RPMI7951 (cell line): Measurements from ENCODE around the gene CHST10. TPM values are rescaled to one million over a fixed set of nuclear protein-coding genes. Genes with fewer than 3 reads are reported as not detected.

Source experiments
- DNase-seq: peaks from one replicate; pipeline ENCODE4 v3.0.0-alpha.2; 2012; ENCODE audit warnings: low read depth
- total RNA-seq: library from RNA; depleted of rRNA; stranded (reverse); fragments of >200 nt; shearing (Covaris generic); gene quantifications from 2 replicates; pipeline ENCODE4 v1.2.3, GENCODE V29; 2014; rRNA removed

CHST10 gene, protein sequence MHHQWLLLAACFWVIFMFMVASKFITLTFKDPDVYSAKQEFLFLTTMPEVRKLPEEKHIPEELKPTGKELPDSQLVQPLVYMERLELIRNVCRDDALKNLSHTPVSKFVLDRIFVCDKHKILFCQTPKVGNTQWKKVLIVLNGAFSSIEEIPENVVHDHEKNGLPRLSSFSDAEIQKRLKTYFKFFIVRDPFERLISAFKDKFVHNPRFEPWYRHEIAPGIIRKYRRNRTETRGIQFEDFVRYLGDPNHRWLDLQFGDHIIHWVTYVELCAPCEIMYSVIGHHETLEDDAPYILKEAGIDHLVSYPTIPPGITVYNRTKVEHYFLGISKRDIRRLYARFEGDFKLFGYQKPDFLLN
- 16.4 and 24.0 TPM in 2 replicates for total RNA-seq

DNA sequence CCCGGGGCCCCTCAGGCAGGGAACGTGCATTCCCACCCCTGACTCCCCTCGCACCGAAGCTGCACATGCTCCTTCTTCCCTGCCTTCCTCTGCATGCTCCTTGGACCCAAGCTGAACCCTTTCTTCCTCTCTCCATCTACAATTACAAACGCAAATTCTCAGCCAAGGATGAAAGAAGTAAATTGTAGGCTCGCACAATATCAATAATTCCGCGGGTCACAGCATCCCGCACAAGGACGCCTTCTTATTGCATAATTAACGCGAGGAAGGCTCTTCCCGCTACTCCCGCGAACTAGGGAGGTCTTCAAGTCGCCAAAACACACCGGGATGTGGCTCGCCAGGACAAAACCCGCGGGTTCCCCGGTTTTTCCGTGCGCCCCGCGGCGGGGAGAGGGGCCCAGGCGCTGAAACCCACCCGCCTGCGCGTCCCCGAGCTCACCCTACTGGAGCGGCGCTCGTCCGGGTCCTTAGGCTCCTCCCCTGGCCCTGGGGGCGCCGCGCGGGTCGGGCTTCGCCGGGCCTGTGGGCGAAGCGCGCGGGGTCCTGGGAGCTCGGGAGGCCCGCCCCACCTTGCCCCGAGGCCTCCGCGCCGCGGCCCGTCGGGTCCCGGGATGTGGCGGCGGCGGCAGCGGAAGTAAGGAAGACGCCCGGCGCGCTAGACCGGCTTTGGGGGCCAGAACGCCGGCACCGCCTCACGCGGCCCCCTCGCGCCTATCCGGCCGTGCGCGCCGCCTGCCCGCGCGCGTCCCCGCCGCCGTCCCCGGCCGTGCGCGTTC, at the start of gene CHST10:
TSS of gene CHST10 (minus strand) at position 734 of the 776 bp plus-strand sequence. CDS start 10,993 bp downstream, outside the sequence.
- peak; percentile 71 for DNase-seq

DNA sequence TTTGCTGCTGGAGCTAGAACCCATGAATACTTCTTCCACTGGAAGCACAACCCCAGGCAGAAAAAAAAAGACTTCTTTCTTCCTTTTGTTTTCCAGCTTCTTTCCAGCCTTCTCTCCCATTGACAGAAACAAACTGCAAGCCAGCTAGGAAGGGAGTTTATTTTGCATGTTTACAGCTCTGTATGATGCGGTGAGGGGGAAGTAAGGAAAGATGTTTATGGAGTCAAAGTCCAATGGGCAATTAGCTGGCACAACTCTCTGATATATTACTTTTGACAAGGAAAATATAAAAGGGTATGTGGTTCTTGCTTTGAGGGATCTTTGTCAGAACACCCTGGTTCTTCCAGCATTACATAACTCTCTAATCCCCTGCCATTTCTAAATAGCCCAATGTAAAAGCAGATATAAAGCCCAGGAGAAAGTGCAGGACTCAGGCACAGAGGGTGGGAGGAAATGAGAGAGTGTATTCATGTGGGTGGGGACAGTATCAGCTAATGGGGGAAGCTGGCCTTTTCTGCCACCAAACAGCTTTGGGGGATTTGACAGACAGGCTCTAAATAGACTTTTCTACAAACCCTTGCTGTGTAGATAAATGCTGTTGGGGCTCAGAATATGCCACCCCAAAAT, 43.5 kb upstream of the CHST10 start:
- DNase-seq = no peak

DNA sequence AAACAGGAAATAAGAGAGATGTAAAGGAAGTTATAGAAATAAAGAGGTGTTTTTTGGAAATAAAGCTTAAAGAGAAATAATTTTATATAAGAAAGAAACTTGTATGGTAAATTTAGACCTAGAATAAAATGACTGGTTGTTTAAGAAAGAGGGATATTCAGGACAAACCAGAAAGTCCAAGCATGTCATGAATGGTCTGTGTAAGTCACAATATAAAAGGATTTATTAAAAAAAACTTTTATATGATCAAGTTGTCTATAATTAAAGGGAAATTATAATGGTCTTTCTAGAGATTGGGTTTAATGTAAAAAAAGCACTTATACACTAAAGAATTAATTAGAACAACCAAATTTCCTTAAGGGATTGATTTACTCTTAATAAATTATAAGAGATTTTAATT, 38.9 kb upstream of the CHST10 start:
- peak; percentile 21 for DNase-seq

DNA sequence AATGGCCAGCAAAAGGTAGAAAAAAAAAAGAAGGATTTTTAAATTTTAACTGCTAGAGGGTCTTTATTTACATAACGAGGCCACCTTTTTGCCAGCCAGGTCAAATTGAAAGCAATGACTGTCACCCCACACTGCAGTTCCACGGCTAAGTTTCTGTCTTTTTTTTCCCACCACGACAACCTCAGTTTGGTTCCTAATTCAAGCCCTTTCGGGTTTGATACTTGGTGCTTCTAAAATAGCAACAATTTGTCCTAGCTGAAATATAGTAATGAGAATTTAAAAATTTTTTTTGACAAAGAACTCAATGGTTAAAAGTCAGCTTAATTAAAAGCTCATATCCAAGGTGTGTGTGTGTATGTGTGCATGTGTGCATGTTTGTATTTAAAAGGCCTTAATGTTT, 36.4 kb upstream of the CHST10 start:
- DNase-seq = no peak

DNA sequence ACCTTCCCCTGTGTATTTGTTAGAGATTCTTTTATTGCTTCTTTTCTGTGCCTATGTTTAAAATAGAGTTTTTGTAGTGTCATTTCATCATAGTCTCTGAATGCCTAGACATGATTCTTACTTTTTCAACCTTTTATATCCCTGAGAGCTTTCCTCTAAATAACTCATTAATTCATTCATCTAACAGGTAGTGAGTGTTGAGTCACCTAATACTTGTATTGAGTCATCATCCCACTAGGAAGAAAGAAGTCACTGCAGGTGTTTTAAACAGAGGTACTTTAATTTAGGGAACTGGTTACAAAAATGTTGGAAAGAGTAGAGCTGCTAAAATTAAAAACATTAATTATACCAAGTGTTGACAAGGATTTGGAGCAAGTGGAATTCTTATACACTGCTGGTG, 34.3 kb upstream of the CHST10 start:
- DNase-seq = no peak

DNA sequence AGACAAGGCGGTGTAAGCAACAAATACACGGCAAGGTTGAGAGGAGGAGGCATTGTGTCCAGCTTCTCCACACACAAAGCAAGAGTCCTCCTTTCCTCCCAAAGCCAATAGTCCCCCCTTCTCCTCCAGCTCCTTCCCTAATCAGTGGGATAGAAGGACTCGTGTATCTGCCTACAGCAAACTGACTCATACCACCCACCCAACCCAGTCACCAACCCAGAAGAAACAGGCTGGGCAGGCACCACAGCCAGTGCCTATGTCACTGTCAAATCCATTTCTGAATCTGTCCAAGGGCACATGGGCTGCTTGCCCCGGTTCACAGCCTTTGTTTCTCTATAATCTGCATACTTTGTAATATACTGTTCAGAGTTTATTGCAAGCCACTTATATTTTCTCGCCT, 33.6 kb upstream of the CHST10 start:
- DNase-seq = no peak

DNA sequence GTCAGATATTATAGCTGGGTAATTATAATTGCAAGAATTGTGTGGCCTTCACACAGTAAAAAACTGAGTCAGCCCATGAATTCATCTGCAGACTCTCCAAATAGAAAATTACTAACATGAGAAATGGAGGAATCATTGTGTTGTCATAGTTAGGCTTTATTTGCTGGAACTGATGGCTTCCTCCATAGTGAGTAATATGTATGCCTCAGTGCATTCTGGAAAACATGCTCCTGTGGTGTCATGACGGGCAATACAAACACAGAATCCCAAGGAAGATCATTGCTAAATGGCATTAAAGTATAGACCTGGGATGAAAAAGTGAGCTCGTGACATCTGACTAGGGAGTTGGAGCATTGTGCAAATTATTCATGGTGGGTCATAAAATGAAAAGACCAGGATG, 29.2 kb upstream of the CHST10 start:
- DNase-seq = no peak

DNA sequence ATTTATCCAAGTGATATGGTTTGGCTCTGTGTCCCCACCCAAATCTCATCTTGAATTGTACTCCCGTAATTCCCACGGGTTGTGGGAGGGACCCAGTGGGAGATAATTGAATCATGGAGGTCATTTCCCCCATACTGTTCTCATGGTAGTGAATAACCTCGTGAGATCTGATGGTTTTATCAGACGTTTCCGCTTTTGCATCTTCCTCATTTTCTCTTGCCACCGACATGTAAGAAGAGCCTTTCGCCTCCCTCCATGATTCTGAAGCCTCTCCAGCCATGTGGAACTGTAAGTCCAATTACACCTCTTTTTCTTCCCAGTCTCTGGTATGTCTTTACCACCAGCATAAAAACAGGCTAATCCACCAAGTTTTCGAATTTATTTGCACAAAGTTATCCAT, 20.3 kb upstream of the CHST10 start:
- DNase-seq = no peak

DNA sequence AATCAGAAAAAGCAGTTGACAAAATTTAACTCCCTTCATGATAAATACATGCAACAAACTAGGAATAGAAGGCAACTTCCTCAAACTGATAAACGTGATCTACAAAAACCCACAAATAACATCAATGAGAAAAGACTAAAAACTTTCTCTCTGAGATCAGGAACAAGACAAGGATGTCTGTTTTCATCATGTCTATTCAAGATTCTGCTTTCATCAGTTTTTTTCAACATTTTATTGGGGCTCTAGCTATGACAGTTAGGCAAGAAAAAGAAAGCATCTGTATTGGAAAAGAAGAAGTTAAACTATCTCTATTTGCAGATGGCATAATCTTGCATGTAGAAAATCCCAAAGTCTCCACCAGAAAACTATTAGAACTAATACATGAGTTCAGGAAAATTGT, 12.3 kb upstream of the CHST10 start:
- DNase-seq = no peak

DNA sequence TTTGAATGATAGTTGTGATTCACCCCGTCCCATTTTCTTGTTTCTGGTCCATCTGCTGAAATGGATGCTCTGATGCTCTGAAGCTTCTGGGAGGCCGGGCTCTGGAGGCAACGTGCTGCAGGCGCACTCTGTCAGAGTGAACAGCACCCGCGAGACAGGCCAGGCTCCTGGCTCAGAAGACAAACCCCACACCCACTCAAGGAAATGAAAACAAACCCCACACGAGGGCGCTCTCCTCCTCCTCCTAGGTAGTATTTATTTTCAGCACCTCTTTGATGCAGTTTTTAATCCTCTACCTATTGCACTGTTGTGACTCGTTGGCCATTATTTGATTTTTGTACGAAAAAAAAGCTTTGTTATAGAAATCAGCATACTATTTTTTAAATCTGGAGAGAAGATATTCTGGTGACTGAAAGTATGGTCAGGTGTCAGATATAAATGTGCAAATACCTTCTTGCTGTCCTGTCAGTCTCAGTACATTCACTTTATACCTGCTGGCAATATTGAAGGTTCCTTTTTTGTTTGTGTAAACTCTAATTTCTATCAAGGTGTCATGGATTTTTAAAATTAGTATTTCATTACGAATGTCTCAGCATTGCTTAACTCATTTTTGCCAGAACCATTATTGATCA, 10.3 kb upstream of the CHST10 start:
- DNase-seq = peak; percentile 32

DNA sequence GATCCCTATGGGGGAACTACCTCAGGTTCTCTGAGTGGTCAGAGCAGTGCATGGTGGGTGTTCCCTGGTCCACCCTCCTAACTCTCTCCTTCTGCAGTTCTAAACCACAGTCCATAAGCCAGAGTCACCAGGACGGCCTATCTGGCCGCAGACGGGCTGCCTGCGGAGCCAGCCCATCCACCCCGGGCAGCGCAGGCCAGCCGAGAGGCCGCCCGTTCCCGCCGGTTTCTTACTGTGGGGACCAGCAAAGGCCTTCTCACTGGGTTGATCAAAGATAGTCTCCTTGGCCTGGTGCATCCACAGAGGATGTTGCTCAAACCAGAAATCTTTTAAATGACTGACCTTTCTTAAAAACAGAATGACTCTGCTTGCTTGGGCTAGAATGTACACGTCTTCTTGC, 9.6 kb upstream of the CHST10 start:
- no peak for DNase-seq

DNA sequence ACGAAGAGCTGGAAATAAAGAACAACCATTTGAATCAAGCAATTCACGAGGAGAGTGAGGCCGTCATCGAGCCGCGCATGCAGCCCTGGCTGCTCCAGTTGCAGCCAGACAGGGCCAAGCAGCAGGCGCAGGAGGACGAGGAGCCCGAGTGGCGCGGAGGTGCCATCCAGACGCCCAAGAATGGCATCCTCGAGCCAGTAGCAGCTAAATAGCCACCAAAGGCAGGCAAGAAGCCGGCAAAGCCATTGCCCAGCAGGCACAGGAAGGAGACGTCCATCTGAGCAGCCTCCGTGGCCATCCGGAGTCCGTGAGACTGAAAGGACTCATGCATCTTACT, 8.9 kb upstream of the CHST10 start:
- DNase-seq = no peak

DNA sequence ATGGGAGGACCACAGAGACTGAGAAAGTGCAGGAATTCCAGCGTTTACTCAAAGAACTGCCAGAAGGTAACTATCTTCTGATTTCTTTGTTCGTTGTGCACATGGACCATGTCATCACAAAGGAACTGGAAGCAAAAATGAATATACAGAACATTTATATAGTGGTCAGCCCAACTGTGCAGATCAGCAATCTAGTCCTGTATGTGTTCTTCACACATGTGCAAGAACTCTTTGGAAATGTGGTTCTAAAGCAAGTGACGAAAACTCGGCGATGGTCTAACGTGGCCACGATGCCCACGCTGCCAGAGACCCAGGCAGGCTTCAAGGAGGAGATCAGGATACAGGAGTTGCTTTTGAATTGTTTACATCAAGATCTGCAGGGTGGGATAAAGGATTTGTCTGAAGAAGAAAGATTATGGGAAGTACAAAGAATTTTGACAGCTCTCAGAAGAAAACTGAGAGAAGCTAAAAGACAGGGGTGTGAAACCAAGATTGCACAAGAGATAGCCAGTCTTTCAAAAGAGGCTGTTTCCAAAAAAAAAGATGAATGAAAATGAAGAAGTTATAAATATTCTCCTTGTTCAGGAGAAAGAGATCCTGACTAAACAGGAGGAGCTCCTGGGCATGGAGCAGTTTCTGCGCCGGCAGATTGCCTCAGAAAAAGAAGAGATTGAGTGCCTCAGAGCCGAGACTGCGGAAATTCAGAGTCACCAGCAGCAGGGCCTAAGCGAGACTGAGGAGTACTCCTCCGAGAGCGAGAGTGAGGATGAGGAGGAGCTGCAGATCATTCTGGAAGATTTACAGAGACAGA, 8.3 kb upstream of the CHST10 start:
- no peak for DNase-seq

DNA sequence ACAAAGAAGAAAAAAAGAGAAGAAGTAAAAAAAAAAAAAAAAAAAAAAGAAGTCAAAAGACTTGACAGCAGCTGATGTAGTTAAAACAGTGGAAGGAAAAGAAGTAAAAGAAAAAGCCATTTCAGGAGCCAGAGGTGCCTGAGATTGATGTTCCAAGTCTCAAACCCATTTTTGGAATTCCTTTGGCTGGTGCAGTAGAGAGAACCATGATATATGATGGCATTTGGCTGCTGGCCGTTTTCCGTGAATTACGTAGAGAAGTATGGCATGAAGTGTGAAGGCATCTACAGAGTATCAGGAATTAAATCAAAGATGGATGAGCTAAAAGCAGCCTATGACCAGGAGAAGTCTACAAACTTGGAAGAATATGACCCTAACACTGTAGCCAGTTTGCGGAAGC, 7.6 kb upstream of the CHST10 start:
- no peak for DNase-seq

DNA sequence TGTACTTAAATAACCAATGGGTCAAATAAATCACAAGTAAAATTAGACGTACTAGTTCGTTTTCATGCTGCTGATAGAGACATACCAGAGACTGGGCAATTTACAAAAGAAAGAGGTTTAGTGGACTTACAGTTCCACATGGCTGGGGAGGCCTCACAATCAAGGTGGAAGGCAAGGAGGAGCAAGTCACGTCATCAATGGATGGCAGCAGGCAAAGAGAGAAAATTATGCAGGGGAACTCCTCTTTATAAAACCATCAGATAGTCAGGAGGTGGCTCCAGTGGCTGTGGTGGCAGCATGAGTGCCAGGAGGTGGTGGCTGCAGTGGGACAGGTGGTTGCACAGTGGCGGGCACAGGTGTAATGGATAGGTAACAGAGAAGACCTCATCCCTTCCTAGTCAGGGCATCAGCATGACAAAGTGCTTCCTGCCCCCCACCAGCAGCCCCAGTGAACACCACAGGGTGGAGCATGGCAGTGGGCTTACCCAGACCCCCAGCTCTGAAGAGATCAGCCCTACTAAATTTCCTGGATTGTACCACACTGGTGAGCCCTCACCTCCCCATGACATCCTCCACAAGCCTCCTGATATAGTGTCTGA, 6.9 kb upstream of the CHST10 start:
- no peak for DNase-seq

DNA sequence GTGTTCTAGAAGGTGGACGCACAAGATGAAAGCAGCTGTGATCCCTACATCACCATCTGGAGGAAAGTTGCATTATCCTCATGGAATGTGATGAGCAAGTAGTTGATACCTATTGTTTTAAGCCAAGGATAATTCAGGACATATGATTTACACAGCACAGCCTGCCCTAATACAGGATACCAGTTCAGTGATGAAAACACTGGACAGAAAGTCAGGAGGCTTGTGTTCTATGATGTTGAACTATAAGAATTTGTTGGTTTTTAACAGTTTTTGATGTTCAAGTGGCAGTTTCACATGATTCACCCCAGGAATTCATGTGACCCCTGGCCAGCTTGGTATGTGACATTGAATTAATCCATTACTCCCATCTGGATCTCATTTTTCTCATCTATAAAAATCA, 6.2 kb upstream of the CHST10 start:
- no peak for DNase-seq

DNA sequence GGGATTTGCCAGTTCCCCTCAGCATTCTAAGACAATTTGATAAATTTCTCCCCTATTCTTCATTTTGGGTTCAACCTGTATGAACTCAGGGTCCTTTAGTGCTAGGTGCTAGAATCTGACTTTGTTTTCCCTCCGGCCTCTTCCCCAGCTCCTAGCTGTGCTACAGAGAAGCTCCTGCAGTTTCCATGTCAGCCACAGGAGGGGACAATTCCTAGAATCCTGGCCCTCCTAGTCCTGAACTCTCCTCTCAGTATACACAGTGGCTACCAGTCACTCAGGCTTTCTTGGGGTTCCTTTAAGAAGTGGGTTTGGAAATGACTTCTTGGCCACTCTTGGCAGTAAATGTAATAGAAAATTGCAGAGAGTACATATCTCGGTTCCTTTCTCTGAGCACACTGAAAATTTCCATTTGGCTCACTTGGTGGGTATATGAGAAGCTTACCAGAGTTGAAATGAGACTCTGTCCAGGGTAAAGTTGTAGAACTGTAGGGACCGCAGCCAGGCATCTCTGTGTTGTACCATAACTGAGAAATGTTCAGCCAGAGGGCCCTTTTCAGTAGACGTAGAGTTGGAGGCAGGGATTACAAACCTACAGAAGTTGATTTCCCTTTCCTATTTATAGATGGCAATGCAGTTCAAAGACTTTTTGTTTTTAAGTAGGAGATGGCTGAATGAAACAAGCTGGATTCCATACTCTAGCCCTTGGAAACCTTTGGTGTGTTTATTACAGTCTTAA, 5.0 kb upstream of the CHST10 start:
- DNase-seq = peak; percentile 51

DNA sequence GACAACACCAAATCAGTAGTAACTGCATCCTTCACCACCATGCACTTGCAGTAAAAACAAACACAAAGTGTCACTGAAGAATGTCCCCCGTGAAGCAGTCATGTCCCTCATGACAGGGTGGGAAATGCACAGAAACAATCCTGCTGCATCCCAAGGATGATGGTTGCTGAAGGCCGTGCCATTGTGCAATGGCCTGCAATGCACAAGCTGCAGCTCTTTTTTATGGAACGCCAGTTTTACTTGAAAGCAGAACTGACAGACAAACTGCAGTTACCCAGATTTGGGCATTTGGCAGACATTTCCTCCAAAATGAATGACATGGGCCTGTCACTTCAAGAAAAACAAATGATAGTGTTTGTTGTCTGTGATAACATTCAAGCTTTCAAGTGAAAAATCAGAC, 2.4 kb upstream of the CHST10 start:
- no peak for DNase-seq

DNA sequence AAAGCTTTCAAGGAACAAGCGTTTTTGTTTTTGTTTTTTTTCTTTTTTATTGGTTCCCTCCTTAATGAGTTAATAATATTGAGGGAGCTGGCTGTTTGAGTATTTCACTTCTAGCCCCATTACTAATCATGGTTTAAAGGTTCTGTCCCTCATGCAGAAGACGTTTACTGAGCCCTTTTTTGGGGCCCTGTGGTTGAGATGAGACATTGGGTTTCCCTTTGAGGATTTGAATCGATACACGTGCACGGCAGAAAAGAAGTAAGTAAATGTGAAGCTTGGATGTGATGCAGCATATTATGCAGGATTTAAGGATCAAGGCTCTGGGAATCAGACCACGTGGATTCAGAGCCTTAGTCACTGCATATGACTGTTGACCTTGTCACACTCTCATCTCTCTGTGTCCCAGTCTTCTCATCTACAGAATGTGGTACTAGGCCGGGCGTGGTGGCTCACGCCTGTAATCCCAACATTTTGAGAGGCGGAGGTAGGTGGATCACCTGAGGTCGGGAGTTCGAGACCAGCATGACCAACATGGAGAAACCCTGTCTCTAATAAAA, 1.0 kb upstream of the CHST10 start:
- peak; percentile 25 for DNase-seq

DNA sequence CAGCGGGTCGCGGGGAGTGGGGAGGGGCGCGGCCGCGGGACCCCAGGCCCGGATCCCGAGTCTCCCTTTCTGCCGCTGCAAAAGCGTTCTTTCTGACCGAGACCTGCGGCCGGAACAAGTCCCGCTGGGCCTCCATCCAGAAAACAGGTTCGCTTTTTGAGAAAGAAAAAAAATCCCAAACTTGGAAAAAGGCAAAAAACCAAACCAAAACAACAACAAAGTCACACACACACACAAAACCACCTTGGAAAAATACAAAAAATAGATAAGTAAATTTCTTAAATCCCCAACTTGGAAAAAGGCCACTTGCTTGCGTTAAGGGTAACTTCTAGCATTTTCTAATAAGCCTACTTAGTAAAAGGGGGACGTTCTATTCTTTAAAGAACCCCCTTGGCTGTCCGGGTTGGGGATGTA, 250 bp upstream of the CHST10 start:
- no peak for DNase-seq
